SK-N-SH treated with all-trans-retinoic acid at 6 μM for 48 hours (cell line): ENCODE data around the gene COX4I1.

ENCODE experiments used
- ATAC-seq: fragments of 200-7000 bp; cut with Tn5 transposase; 3 replicates; pipeline ENCODE4 v1.9.1; 2020; ENCODE audit warnings: mild to moderate bottlenecking, moderate library complexity
- ARNTL ChIP-seq: fragments of 450-650 bp; formaldehyde crosslinking; IDR thresholded peaks from 2 replicates; pipeline ENCODE4 v1.5.0; 2020; ENCODE audit warnings: low read depth, mild to moderate bottlenecking, moderate library complexity, borderline replicate concordance
- BACH2 ChIP-seq: fragments of 250-450 bp; sonication (Bioruptor Pico); IDR thresholded peaks from 2 replicates; pipeline ENCODE4 v1.9.0; 2021; ENCODE audit warnings: mild to moderate bottlenecking, borderline replicate concordance
- CSDC2 ChIP-seq: fragments of 250-450 bp; sonication (Bioruptor Pico); IDR thresholded peaks from 2 replicates; pipeline ENCODE4 v1.5.0; 2020; ENCODE audit warnings: mild to moderate bottlenecking, moderate library complexity
- ESRRG ChIP-seq: fragments of 250-450 bp; sonication (Bioruptor Pico); IDR thresholded peaks from 2 replicates; pipeline ENCODE4 v1.6.1; 2021; ENCODE audit warnings: mild to moderate bottlenecking
- GLIS3 ChIP-seq: fragments of 250-450 bp; sonication (Bioruptor Pico); IDR thresholded peaks from 2 replicates; pipeline ENCODE4 v1.5.0; 2020; ENCODE audit warnings: mild to moderate bottlenecking, moderate library complexity
- OSR1 ChIP-seq: fragments of 250-450 bp; sonication (Bioruptor Pico); IDR thresholded peaks from 2 replicates; pipeline ENCODE4 v1.8.0; 2022; ENCODE audit warnings: moderate library complexity, mild to moderate bottlenecking, inconsistent platforms
- PPARA ChIP-seq: fragments of 250-450 bp; sonication (Bioruptor Pico); IDR thresholded peaks from 2 replicates; pipeline ENCODE4 v1.5.0; 2020; ENCODE audit warnings: mild to moderate bottlenecking, borderline replicate concordance
- RARB ChIP-seq: fragments of 250-450 bp; sonication (Bioruptor Pico); IDR thresholded peaks from 2 replicates; pipeline ENCODE4 v1.8.0; 2021; ENCODE audit warnings: mild to moderate bottlenecking, moderate library complexity
- SNAI2 ChIP-seq: fragments of 250-450 bp; sonication (Bioruptor Pico); IDR thresholded peaks from 2 replicates; pipeline ENCODE4 v1.5.0; 2020; ENCODE audit warnings: mild to moderate bottlenecking, moderate library complexity
- TCF4 ChIP-seq: fragments of 250-450 bp; sonication (Bioruptor Pico); IDR thresholded peaks from 2 replicates; pipeline ENCODE4 v1.8.0; 2021; ENCODE audit warnings: mild to moderate bottlenecking, moderate library complexity, borderline replicate concordance
- TOX ChIP-seq: fragments of 250-450 bp; sonication (Bioruptor Pico); IDR thresholded peaks from 2 replicates; pipeline ENCODE4 v1.8.0; 2021; ENCODE audit warnings: mild to moderate bottlenecking, moderate library complexity, borderline replicate concordance
- ZC3H10 ChIP-seq: fragments of 250-450 bp; sonication (Bioruptor Pico); IDR thresholded peaks from 2 replicates; pipeline ENCODE4 v1.5.1; 2021; ENCODE audit warnings: mild to moderate bottlenecking, moderate library complexity
- ZFP3 ChIP-seq: fragments of 250-450 bp; sonication (Bioruptor Pico); IDR thresholded peaks from 2 replicates; pipeline ENCODE4 v1.5.0; 2020; ENCODE audit warnings: mild to moderate bottlenecking, moderate library complexity
- ZFP30 ChIP-seq: fragments of 450-650 bp; formaldehyde crosslinking; IDR thresholded peaks from 2 replicates; pipeline ENCODE4 v1.5.0; 2022; ENCODE audit warnings: mild to moderate bottlenecking, moderate library complexity
- ZNF565 ChIP-seq: fragments of 450-650 bp; formaldehyde crosslinking; conservative IDR thresholded peaks from 2 replicates; pipeline ENCODE4 v1.5.0; 2020; ENCODE audit warnings: low read depth, mild to moderate bottlenecking, moderate library complexity
- ZNF8 ChIP-seq: fragments of 450-650 bp; formaldehyde crosslinking; IDR thresholded peaks from 2 replicates; pipeline ENCODE4 v1.5.0; 2020; ENCODE audit warnings: mild to moderate bottlenecking, moderate library complexity
- TF ChIP-seq, protein P1 (sequence below): fragments of 250-450 bp; sonication (Bioruptor Pico); IDR thresholded peaks from 2 replicates; pipeline ENCODE4 v1.5.0; 2020; ENCODE audit warnings: mild to moderate bottlenecking, moderate library complexity
- TF ChIP-seq, protein P2 (sequence below): fragments of 250-450 bp; sonication (Bioruptor Pico); IDR thresholded peaks from 2 replicates; pipeline ENCODE4 v1.5.1; 2021; ENCODE audit warnings: mild to moderate bottlenecking, moderate library complexity
- TF ChIP-seq, protein P3 (sequence below): fragments of 250-450 bp; sonication (Bioruptor Pico); IDR thresholded peaks from 2 replicates; pipeline ENCODE4 v1.8.0; 2021; ENCODE audit warnings: low read depth, mild to moderate bottlenecking, moderate library complexity, borderline replicate concordance
- TF ChIP-seq, protein P4 (sequence below): fragments of 250-450 bp; sonication (Bioruptor Pico); IDR thresholded peaks from 2 replicates; pipeline ENCODE4 v1.8.0; 2020; ENCODE audit warnings: mild to moderate bottlenecking, moderate library complexity, borderline replicate concordance
- TF ChIP-seq, protein P5 (sequence below): fragments of 250-450 bp; sonication (Bioruptor Pico); IDR thresholded peaks from 2 replicates; pipeline ENCODE4 v1.5.1; 2020; ENCODE audit warnings: low read depth, mild to moderate bottlenecking, moderate library complexity

The COX4I1 gene

DNA sequence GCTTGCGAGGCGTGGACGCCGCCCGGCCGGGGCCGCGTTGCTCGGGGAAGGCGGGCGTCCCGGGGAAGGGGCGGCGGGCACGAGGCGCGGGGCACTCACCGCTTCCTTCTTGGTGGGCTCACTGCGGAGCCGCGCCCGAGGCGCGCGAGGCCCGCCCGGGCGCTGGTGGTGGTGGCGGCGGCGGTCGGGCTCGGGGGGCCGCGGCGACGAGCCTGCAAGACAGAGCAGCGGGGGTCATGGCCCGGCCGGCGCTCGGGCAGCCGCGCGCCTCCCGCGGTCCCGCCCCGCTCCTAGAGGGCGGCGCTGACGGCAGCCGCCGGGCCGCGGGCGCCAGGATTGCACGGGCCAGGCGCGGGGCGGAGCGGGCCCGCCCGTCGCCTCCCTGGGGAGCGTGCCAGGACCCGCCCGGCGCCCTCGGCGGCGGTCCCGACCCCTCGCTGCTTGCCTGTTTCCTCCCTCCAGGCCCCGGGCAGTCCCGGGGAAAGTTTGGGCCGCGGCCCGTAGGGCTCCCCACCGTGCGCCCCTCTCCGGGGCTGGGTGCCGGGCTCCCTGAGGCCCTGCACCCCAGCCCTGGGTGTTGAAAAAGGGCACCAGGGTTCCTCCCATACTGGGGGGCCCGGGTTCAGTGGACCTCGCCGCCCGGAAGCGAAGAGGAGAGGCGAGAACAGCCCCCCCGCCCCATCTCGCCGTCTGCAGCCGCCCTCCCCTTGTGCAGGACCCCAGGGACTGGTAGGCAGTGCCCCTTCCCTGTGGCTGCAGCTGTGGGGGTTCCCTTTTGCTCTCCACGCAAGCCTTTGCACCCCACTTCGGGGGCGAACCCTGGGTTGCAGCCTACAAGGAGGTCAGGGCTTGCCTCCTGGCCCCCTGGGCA, 48.4 kb upstream of the COX4I1 start, which contains the start of gene C16orf74:
TSS of gene C16orf74 (minus strand) at position 270 of the 871 bp plus-strand sequence. CDS start 15,879 bp downstream, outside the sequence.
- peak; percentile 79 for ATAC-seq
- TF ChIP-seq ZNF565 (CRISPR knock-in tag) = no peak
- no peak for TF ChIP-seq GLIS3 (CRISPR knock-in tag)
- TF ChIP-seq, protein P1, sequence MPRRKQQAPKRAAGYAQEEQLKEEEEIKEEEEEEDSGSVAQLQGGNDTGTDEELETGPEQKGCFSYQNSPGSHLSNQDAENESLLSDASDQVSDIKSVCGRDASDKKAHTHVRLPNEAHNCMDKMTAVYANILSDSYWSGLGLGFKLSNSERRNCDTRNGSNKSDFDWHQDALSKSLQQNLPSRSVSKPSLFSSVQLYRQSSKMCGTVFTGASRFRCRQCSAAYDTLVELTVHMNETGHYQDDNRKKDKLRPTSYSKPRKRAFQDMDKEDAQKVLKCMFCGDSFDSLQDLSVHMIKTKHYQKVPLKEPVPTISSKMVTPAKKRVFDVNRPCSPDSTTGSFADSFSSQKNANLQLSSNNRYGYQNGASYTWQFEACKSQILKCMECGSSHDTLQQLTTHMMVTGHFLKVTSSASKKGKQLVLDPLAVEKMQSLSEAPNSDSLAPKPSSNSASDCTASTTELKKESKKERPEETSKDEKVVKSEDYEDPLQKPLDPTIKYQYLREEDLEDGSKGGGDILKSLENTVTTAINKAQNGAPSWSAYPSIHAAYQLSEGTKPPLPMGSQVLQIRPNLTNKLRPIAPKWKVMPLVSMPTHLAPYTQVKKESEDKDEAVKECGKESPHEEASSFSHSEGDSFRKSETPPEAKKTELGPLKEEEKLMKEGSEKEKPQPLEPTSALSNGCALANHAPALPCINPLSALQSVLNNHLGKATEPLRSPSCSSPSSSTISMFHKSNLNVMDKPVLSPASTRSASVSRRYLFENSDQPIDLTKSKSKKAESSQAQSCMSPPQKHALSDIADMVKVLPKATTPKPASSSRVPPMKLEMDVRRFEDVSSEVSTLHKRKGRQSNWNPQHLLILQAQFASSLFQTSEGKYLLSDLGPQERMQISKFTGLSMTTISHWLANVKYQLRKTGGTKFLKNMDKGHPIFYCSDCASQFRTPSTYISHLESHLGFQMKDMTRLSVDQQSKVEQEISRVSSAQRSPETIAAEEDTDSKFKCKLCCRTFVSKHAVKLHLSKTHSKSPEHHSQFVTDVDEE (CRISPR knock-in tag) = no peak
- no peak for TF ChIP-seq PPARA (CRISPR knock-in tag)
- no peak for TF ChIP-seq ESRRG
- TF ChIP-seq, protein P2, sequence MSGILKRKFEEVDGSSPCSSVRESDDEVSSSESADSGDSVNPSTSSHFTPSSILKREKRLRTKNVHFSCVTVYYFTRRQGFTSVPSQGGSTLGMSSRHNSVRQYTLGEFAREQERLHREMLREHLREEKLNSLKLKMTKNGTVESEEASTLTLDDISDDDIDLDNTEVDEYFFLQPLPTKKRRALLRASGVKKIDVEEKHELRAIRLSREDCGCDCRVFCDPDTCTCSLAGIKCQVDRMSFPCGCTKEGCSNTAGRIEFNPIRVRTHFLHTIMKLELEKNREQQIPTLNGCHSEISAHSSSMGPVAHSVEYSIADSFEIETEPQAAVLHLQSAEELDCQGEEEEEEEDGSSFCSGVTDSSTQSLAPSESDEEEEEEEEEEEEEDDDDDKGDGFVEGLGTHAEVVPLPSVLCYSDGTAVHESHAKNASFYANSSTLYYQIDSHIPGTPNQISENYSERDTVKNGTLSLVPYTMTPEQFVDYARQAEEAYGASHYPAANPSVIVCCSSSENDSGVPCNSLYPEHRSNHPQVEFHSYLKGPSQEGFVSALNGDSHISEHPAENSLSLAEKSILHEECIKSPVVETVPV (CRISPR knock-in tag) = no peak
- no peak for TF ChIP-seq CSDC2
- no peak for TF ChIP-seq RARB (CRISPR knock-in tag)
- no peak for TF ChIP-seq TCF4
- TF ChIP-seq ZNF8 (CRISPR knock-in tag) = no peak
- no peak for TF ChIP-seq ZC3H10 (CRISPR knock-in tag)
- TF ChIP-seq SNAI2 (CRISPR knock-in tag) = no peak
- TF ChIP-seq ZFP30 = no peak
- no peak for TF ChIP-seq ZFP3 (CRISPR knock-in tag)
- TF ChIP-seq, protein P3, sequence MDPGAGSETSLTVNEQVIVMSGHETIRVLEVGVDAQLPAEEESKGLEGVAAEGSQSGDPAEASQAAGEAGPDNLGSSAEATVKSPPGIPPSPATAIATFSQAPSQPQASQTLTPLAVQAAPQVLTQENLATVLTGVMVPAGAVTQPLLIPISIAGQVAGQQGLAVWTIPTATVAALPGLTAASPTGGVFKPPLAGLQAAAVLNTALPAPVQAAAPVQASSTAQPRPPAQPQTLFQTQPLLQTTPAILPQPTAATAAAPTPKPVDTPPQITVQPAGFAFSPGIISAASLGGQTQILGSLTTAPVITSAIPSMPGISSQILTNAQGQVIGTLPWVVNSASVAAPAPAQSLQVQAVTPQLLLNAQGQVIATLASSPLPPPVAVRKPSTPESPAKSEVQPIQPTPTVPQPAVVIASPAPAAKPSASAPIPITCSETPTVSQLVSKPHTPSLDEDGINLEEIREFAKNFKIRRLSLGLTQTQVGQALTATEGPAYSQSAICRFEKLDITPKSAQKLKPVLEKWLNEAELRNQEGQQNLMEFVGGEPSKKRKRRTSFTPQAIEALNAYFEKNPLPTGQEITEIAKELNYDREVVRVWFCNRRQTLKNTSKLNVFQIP (CRISPR knock-in tag) = no peak
- TF ChIP-seq OSR1 (CRISPR knock-in tag) = no peak
- no peak for TF ChIP-seq ARNTL (CRISPR knock-in tag)
- no peak for TF ChIP-seq BACH2 (CRISPR knock-in tag)
- TF ChIP-seq, protein P4, sequence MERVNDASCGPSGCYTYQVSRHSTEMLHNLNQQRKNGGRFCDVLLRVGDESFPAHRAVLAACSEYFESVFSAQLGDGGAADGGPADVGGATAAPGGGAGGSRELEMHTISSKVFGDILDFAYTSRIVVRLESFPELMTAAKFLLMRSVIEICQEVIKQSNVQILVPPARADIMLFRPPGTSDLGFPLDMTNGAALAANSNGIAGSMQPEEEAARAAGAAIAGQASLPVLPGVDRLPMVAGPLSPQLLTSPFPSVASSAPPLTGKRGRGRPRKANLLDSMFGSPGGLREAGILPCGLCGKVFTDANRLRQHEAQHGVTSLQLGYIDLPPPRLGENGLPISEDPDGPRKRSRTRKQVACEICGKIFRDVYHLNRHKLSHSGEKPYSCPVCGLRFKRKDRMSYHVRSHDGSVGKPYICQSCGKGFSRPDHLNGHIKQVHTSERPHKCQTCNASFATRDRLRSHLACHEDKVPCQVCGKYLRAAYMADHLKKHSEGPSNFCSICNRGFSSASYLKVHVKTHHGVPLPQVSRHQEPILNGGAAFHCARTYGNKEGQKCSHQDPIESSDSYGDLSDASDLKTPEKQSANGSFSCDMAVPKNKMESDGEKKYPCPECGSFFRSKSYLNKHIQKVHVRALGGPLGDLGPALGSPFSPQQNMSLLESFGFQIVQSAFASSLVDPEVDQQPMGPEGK (CRISPR knock-in tag) = no peak
- TF ChIP-seq TOX = no peak

DNA sequence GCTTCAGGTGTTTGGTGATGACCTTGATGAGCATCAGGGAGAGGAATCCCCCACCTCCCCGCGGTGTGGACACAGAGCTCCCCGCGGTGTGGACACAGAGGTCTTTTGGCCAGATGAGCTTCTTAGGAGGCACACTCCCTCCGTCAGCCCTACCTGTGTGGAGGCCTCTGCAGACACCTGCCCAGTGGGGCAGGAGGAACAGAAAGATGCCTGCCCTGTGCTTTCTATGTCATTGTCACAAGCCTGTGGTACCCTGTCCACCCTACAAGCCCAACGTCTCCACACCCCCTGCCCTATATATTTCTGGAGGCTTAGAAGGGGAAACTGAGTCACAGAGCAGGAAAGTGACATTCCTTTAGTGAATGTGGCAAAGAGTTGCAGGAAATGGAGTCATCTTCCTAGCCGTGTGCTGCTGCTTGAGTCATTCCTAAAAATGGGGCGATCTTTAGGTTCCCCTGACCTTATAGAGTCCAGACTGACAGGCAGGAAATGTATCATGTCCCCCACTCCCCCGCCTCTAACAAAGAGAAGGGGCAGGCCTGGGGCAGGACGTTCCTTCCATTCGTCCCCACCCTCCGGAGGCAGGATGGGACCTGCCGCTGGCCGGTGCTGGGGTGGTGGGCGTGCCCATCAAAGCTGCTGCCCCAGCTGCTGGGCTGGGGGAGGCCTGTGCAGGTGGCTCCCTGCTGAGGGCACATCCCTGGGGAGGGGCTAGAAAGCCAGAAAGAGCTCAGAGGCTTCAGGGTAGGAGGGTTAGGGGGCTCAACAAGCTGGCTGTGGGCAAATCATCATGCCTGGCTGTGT, 47.6 kb upstream of the COX4I1 start:
- TF ChIP-seq ZFP3 (CRISPR knock-in tag) = no peak
- TF ChIP-seq, protein P5, sequence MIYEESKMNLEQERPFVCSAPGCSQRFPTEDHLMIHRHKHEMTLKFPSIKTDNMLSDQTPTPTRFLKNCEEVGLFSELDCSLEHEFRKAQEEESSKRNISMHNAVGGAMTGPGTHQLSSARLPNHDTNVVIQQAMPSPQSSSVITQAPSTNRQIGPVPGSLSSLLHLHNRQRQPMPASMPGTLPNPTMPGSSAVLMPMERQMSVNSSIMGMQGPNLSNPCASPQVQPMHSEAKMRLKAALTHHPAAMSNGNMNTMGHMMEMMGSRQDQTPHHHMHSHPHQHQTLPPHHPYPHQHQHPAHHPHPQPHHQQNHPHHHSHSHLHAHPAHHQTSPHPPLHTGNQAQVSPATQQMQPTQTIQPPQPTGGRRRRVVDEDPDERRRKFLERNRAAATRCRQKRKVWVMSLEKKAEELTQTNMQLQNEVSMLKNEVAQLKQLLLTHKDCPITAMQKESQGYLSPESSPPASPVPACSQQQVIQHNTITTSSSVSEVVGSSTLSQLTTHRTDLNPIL (CRISPR knock-in tag) = no peak
- TF ChIP-seq, protein P4 (CRISPR knock-in tag) = no peak
- TF ChIP-seq SNAI2 (CRISPR knock-in tag) = no peak
- no peak for TF ChIP-seq ZNF565 (CRISPR knock-in tag)
- no peak for TF ChIP-seq BACH2 (CRISPR knock-in tag)
- TF ChIP-seq PPARA (CRISPR knock-in tag) = no peak
- no peak for TF ChIP-seq OSR1 (CRISPR knock-in tag)
- TF ChIP-seq, protein P3 (CRISPR knock-in tag) = no peak
- peak; percentile 17 for ATAC-seq
